ENCODE results near the gene HCST.
A peak's percentile ranks its signal among the peaks of the same experiment; 100 is the strongest.

Gene HCST

DNA sequence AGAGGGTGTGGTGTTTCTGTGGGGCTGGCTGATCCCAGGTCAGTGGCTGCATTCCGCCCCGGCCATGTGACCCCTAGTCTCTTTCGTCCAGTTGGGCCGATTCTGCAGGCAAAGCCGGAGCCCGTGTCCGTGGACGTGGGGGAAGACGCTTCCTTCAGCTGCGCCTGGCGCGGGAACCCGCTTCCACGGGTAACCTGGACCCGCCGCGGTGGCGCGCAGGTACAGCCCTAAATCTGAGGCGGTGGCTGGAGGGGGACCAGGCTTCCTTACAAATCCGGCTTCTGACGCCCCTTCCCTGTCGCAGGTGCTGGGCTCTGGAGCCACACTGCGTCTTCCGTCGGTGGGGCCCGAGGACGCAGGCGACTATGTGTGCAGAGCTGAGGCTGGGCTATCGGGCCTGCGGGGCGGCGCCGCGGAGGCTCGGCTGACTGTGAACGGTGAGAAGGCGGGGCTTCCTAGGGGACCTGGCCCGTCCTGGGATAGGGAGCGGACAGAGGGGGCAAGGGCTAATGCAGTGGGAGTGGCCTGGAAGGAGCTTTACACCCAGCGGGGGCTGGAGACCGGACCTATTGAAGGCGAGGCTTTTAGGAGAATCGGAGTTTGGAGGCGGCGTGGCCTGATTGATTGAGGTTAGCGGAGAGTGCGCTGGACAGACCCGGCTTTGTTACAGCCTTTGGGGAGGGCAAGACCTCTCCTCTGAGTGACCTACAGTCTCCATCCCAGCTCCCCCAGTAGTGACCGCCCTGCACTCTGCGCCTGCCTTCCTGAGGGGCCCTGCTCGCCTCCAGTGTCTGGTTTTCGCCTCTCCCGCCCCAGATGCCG, 41.3 kb upstream of the HCST start:
- TF ChIP-seq, protein P1, sequence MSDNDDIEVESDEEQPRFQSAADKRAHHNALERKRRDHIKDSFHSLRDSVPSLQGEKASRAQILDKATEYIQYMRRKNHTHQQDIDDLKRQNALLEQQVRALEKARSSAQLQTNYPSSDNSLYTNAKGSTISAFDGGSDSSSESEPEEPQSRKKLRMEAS (IDR thresholded peaks at IDR 0.05; ENCODE audit: low read depth, low read length) = no peak
- no peak for TF ChIP-seq MYC (IDR thresholded peaks at IDR 0.05; ENCODE audit: low read depth, low read length)
- TF ChIP-seq, protein P2, sequence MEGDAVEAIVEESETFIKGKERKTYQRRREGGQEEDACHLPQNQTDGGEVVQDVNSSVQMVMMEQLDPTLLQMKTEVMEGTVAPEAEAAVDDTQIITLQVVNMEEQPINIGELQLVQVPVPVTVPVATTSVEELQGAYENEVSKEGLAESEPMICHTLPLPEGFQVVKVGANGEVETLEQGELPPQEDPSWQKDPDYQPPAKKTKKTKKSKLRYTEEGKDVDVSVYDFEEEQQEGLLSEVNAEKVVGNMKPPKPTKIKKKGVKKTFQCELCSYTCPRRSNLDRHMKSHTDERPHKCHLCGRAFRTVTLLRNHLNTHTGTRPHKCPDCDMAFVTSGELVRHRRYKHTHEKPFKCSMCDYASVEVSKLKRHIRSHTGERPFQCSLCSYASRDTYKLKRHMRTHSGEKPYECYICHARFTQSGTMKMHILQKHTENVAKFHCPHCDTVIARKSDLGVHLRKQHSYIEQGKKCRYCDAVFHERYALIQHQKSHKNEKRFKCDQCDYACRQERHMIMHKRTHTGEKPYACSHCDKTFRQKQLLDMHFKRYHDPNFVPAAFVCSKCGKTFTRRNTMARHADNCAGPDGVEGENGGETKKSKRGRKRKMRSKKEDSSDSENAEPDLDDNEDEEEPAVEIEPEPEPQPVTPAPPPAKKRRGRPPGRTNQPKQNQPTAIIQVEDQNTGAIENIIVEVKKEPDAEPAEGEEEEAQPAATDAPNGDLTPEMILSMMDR (IDR thresholded peaks at IDR 0.05; ENCODE audit: low read depth, low read length) = no peak
- TF ChIP-seq POLR2A (IDR thresholded peaks at IDR 0.05; ENCODE audit: extremely low read depth, insufficient read length) = no peak
- no peak overlapping the region for H3K4me3 ChIP-seq (ENCODE audit: low read depth, low read length)
- DNase-seq (ENCODE audit: low read depth) = no peak

- TF ChIP-seq, protein P1 (IDR thresholded peaks at IDR 0.05; ENCODE audit: low read depth, low read length) = no peak
- TF ChIP-seq POLR2A (IDR thresholded peaks at IDR 0.05; ENCODE audit: extremely low read depth, insufficient read length) = no peak
- H3K4me3 ChIP-seq (ENCODE audit: low read depth, low read length) = no peak overlapping the region
- DNase-seq (ENCODE audit: low read depth) = no peak
Measured at GRCh38 chr19:35861640-35862160, 40.6 kb upstream of the HCST start.

DNA sequence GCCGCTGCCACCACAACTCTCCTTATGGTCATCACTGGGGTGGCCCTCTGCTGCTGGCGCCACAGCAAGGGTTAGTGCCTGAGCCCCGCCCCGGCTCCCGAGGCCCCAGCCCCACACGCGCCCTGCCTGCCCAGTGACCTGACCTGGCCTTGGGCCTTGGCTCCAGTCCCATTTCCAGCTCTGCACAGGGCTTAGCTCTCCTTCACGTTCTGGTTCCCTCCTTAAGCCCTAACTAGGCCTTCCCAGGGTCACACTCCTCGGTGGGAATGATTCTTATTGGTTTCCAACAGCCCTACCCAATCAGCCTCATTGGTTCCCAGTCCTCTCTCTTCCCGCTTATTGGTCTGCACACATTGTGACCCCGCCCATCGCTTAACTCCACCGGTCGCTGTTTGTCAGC, 39.8 kb upstream of the HCST start:
- TF ChIP-seq, protein P1 (IDR thresholded peaks at IDR 0.05; ENCODE audit: low read depth, low read length) = no peak
- no peak for TF ChIP-seq MYC (IDR thresholded peaks at IDR 0.05; ENCODE audit: low read depth, low read length)
- TF ChIP-seq, protein P2 (IDR thresholded peaks at IDR 0.05; ENCODE audit: low read depth, low read length) = no peak
- no peak overlapping the region for H3K4me3 ChIP-seq (ENCODE audit: low read depth, low read length)
- DNase-seq (ENCODE audit: low read depth) = no peak

DNA sequence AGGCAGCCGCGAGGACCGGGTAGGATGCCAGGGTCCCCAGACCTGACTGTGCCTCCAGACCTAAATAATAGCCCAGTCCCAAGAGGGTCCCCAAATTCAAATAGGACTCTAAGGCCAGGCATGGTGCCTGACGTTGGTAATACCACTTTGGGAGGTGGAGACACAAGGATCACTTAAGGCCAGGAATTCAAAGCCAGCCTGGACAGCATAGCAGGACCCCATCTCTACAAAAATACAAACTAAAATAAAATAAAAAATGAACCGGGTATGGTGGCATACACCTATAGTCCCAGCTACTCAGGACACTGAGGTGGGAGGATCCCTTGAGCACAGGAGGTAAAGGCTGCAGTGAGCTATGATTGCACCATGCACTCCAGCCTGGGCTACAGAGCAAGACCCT, 39.3 kb upstream of the HCST start:
- no peak overlapping the region for H3K4me3 ChIP-seq (ENCODE audit: low read depth, low read length)
- no peak for DNase-seq (ENCODE audit: low read depth)
- TF ChIP-seq MYC (IDR thresholded peaks at IDR 0.05; ENCODE audit: low read depth, low read length) = no peak
- TF ChIP-seq, protein P2 (IDR thresholded peaks at IDR 0.05; ENCODE audit: low read depth, low read length) = no peak
- TF ChIP-seq POLR2A (IDR thresholded peaks at IDR 0.05; ENCODE audit: extremely low read depth, insufficient read length) = no peak
- TF ChIP-seq, protein P1 (IDR thresholded peaks at IDR 0.05; ENCODE audit: low read depth, low read length) = no peak

DNA sequence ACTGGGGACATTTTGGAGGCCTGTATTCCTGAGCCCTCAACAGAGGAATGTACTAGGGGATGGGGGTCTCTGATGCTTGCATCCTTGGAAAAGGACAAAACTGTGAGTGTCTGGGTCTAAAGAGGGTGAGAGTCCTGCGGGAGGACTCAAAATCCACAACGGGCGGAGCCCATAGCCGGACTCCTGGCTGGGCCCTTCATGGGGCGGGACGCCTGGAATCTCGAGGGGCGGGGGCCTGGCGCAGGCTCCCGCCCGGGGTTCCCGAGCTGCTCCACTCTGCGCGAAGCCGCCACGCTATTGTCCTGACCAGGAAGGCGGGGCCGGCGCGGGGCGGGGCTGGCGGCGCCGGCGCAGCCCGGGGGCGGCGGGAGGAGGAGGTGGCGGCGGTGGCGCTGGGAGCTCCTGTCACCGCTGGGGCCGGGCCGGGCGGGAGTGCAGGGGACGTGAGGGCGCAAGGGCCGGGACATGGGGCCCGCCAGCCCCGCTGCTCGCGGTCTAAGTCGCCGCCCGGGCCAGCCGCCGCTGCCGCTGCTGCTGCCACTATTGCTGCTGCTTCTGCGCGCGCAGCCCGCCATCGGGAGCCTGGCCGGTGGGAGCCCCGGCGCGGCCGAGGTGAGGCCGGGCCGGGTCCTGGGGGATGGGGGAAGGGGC, 34.0 kb upstream of the HCST start, which contains the start of gene APLP1:
Gene APLP1, plus strand, starts transcription at position 403 of the 651 bp plus-strand sequence. Its CDS starts 63 bp downstream, at position 466.
- no peak for TF ChIP-seq POLR2A (IDR thresholded peaks at IDR 0.05; ENCODE audit: extremely low read depth, insufficient read length)
- TF ChIP-seq, protein P1 (IDR thresholded peaks at IDR 0.05; ENCODE audit: low read depth, low read length) = no peak
- TF ChIP-seq MYC (IDR thresholded peaks at IDR 0.05; ENCODE audit: low read depth, low read length) = no peak
- TF ChIP-seq, protein P2 (IDR thresholded peaks at IDR 0.05; ENCODE audit: low read depth, low read length) = no peak
- H3K4me3 ChIP-seq (ENCODE audit: low read depth, low read length) = no peak within 1 kb of the TSS
- peak; percentile 48 for DNase-seq (ENCODE audit: low read depth)

Data from NB4 (cell line).